Stomach (tissue), 4 donors: ENCODE results near the gene HPCA.

Source experiments
- CTCF ChIP-seq, 7 experiments: fragments of 450-650 bp in 4 of 7; fragments of 200-600 bp in 3 of 7; sonication (generic) in 3 of 7; IDR thresholded peaks; one replicate each; pipeline ENCODE4 v1.5.1; 2016 to 2019; ENCODE audit warnings: antibody characterized with exemption in 7 of 7, control low read depth in 2 of 7, mild to moderate bottlenecking in 1 of 7
- EP300 ChIP-seq: sonication (generic); formaldehyde crosslinking; IDR thresholded peaks from one replicate; pipeline ENCODE4 v1.6.1; 2017; ENCODE audit warnings: antibody characterized with exemption
- POLR2A ChIP-seq, 4 donors: fragments of 450-650 bp; IDR thresholded peaks; one replicate each; pipeline ENCODE4 v1.6.1; 2016; ENCODE audit warnings: antibody characterized with exemption in 4 of 4, control low read depth in 2 of 4, mild to moderate bottlenecking in 1 of 4, moderate library complexity in 1 of 4
- POLR2AphosphoS5 ChIP-seq, 3 donors: sonication (generic); formaldehyde crosslinking; IDR thresholded peaks; one replicate each; pipeline ENCODE4 v1.6.1; 2016; ENCODE audit warnings: antibody characterized with exemption in 3 of 3

- TF ChIP-seq CTCF (IDR thresholded peaks at IDR 0.05) = no peak
- TF ChIP-seq POLR2AphosphoS5 (IDR thresholded peaks at IDR 0.05) = no peak
- TF ChIP-seq POLR2A (IDR thresholded peaks at IDR 0.05) = no peak
- TF ChIP-seq EP300 = no peak
Observed at GRCh38 chr1:32896451-32896850, 10.2 kb downstream of the HPCA start.
